CD4-positive, alpha-beta T cell treated with Interleukin-12 subunit alpha and Interleukin-12 subunit beta, for 1 hour (primary cell): ENCODE measurements around the gene ZKSCAN2.

ENCODE experiments used
- DNase-seq: peaks from one replicate; pipeline ENCODE4 v3.0.0-alpha.2; 2020

ZKSCAN2 gene

GRCh38 chr16:25257470-25257955 is at the start of gene ZKSCAN2:
Gene ZKSCAN2, minus strand, starts transcription at chr16:25257845. Its CDS starts 718 bp downstream, at chr16:25257127.
- DNase-seq, result peak; percentile 84

- DNase-seq, result no peak
Observed at GRCh38 chr16:25299792-25300590, 42.3 kb upstream of the ZKSCAN2 start.

GRCh38 chr16:25298165-25298872 is 40.7 kb upstream of the ZKSCAN2 start:
- no peak for DNase-seq

- no peak for DNase-seq
Observed at GRCh38 chr16:25297151-25297787, 39.6 kb upstream of the ZKSCAN2 start.

GRCh38 chr16:25291580-25291979 is 33.9 kb upstream of the ZKSCAN2 start:
- DNase-seq, result no peak

GRCh38 chr16:25289466-25289865 is 31.8 kb upstream of the ZKSCAN2 start:
- DNase-seq, result no peak

GRCh38 chr16:25279491-25279890 is 21.8 kb upstream of the ZKSCAN2 start:
- DNase-seq, result no peak

GRCh38 chr16:25271421-25271820 is 13.8 kb upstream of the ZKSCAN2 start:
- DNase-seq, result no peak

GRCh38 chr16:25270577-25270976 is 12.9 kb upstream of the ZKSCAN2 start:
- DNase-seq, result no peak

- DNase-seq, result no peak
Observed at GRCh38 chr16:25269879-25270278, 12.2 kb upstream of the ZKSCAN2 start.

GRCh38 chr16:25265968-25266367 is 8.3 kb upstream of the ZKSCAN2 start:
- no peak for DNase-seq

- DNase-seq, result no peak
Observed at GRCh38 chr16:25264597-25264996, 7.0 kb upstream of the ZKSCAN2 start.

- no peak for DNase-seq
Observed at GRCh38 chr16:25260416-25260815, 2.8 kb upstream of the ZKSCAN2 start.

GRCh38 chr16:25258861-25259179 is 1.2 kb upstream of the ZKSCAN2 start:
- peak; percentile 26 for DNase-seq

- DNase-seq, result peak; percentile 80
Observed at GRCh38 chr16:25257956-25258860, 563 bp upstream of the ZKSCAN2 start.

GRCh38 chr16:25256695-25257469 is 763 bp downstream of the ZKSCAN2 start:
- no peak for DNase-seq

GRCh38 chr16:25253322-25253721 is 4.3 kb downstream of the ZKSCAN2 start:
- no peak for DNase-seq

GRCh38 chr16:25250467-25250866 is 7.2 kb downstream of the ZKSCAN2 start:
- no peak for DNase-seq

GRCh38 chr16:25235991-25236390 is 21.7 kb downstream of the ZKSCAN2 start:
- no peak for DNase-seq

- no peak for DNase-seq
Observed at GRCh38 chr16:25228372-25228771, 29.3 kb downstream of the ZKSCAN2 start.

- DNase-seq, result no peak
Observed at GRCh38 chr16:25224731-25225319, 32.8 kb downstream of the ZKSCAN2 start.
